GM20431 (cell line): ENCODE results near the gene DOCK2.

ENCODE experiments used
- in situ Hi-C: fragments of 300-500 bp; cut with MseI, MboI; formaldehyde crosslinking; loops from one replicate; pipeline ENCODE4 v1.15.0; 2020; ENCODE audit warnings: low sequenced_read_pairs; ENCODE audit not compliant: unreplicated experiment

DOCK2 gene

DNA sequence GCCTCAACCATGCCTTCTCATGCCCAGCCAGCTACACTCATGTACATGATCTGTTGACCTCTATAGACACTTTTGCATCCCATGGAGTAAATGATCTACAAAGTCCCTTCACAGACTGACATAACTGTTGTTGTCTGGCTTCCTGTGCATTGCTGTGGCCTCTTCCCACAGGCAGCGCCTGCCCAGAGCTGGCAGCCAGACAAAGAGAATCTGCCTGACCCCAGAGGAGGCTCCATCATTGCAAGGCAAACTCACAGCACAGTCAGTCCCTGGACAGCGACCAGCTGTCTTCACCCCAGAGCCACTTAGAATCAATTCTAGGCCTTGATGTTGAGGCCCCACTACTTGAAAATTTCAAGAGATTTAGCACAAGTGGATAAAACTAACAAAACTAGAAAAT, 277.7 kb downstream of the DOCK2 start:
- in situ Hi-C loops, result no loop called here

DNA sequence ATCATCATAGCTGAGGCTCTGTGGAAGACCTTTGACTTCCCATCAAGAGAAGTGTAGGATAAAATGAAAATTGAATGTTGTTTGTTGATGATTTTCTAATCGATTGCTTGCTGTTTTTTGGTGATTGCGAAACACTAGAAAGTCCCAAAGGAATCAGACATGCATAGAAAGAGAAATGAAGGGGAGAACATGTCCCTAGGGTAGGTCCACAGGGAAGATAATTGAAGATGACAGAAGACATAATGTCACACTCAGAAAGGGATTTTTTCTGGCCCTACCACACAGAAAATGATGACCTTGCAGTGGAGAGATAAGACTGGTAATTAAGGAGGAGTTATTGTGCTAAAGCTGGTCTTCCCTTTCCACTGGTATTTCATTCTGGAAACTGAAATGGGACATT, 280.4 kb downstream of the DOCK2 start:
- in situ Hi-C loops, result no loop called here

- in situ Hi-C loops, result no loop called here
Measured at GRCh38 chr5:169918228-169918627, 281.2 kb downstream of the DOCK2 start.

- in situ Hi-C loops, result no loop called here
Measured at GRCh38 chr5:169920474-169920873, 283.4 kb downstream of the DOCK2 start.

DNA sequence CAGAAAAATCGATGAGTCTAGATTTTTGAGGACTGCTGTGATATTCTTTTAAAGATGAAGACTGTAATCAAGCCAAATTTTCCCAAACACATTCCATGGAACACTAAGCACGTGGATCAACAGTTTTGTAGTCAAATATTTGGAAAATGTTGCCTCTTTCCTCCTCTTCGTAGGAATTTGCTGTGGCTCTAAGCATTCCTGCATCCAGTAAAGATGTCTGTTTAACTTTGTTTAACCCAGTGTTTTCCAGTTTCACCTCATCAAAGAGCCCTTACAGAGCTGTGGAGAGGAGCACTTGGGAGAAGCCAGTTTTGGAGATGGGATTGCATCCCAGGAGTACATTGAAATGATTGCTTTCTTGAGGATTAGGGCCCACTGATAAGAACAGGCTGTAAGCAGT, 284.3 kb downstream of the DOCK2 start:
- in situ Hi-C loops, result no loop called here

GRCh38 chr5:169921949-169922348, 284.9 kb downstream of the DOCK2 start:
- in situ Hi-C loops, result no loop called here

DNA sequence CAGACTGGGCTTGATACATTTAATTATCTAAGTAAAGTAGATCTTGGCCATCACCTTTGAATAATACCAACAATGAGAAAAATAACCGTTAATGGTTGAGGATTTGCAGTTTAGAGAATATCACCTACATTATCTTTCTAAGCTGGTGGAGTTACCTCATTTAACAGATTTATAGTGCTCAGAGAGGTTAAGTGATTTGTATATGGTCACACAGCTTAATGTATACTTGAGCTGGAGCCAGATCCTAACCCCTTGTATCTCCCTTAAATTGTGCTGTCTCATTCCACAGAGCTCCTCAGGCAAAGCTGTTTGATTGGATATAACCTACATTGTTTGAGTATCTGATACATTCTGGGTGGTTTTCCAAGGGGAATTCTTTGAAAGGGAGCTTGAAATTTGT, 285.4 kb downstream of the DOCK2 start:
- in situ Hi-C loops, result no loop called here

DNA sequence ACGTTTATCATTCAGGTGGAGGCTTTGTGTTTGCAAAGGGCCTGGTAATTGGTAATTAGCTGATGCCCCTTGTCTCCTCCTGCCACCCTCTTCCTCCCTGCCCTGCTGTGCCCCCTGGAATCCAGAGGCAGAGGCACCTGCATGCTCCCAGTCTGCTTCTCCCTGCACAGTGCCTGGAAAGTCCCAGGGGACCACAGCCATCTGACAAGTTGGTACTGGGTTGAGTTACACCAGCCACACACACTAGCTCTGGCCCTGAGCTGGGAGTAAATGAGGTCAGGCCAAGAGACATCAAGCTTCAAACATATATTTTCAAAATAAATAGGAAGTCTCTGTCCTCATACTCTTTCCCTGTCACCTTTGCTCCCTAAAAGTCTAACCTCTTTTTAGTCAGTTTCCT, 286.9 kb downstream of the DOCK2 start:
- in situ Hi-C loops, result no loop called here

DNA sequence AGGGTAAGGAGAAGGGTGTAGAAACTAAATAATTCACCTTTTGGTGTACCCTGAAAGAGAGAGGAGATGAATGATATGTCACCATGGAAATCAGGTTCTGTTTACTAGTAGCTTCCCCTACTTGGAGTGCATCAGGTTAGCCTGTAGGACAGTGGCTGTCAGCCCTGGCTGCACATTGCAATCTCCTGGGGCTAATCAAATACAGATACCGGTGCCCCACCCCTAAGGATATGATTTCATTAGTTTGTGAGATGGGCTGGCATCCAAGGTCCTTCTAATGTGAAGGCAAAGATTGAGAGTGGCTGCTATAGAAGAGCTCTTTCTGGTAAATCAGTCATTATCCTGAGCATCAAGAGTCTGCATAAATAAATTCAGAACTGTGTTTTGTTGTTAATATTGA, 296.1 kb downstream of the DOCK2 start:
- in situ Hi-C loops, result no loop called here

DNA sequence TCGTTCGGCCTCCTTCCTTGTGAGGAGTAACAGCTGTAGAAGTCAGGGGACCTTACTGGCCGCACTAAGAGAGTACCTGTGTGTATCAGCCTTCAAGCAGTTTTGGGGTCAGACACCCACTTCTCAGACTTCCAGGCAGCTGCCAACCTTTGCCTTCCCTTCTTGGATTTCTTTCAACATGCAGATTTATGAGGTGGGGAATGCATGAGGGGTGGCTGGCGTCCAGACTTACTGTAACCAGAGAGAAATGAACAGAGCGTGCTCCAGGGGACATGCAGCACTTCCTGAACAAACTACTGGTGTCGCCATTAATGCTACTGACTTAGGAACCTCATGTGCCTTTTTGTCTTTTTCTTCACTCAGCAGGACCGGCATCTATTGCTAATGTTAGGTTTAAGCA, 296.5 kb downstream of the DOCK2 start:
- in situ Hi-C loops, result no loop called here

GRCh38 chr5:169934990-169935389, 297.9 kb downstream of the DOCK2 start:
- in situ Hi-C loops, result no loop called here

DNA sequence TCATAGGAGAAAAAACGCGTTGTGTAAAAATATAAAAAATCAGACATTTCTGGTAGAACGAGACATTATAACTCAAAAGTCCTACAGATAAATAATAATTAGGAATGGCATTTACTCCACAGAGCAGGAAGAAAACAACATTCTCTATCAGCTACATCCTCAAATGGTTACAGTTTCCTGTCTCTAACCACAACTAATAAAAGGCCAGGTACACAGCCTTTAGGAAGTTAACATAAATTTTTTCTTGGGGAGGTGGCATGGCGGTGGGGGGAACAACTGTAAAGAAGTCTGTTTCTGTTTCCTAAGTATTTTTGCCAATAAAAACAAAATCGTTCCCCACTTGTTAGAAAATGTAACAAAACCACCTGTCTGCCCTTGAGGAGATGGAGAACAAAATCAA, 298.7 kb downstream of the DOCK2 start:
- in situ Hi-C loops, result no loop called here

- in situ Hi-C loops, result no loop called here
Measured at GRCh38 chr5:169938439-169938838, 301.4 kb downstream of the DOCK2 start.

DNA sequence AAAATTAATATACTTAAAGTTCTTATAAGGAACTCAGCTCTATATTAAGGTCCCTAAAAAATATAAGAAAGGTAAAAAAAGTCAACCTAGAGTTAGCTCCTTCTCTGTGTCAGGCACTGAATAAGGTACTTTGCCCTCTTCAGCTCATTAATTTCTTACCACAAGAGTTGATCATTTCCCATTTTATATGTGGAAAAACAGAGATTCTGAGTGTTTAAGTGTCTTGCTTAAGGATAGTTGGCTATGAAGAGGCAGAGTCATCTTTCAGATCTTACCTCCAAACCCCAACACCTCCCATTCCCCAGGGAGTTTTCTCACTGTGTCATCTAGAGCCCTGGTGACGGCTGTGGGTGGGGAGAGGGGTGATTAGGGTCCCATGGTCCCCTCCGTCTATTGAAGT, 302.7 kb downstream of the DOCK2 start:
- in situ Hi-C loops, result no loop called here

DNA sequence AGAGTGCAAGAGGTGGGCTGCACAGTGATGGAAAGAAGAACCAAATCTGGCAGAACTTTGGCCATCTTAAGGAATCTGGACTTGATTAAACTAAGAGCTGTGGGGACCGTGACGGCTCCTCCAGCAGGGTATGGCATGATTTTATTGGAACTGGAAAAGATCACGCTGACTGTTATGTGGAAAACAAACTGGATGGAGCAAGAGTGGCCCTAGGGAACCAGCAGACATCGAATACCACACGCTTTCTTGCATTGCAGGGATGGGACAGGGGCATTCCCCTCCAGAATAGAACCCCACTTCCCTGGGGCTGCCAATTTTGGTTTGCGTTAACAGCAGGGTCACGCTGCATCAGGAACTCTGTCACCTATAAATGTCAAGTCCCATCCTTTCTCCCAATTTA, 304.5 kb downstream of the DOCK2 start:
- in situ Hi-C loops, result no loop called here

DNA sequence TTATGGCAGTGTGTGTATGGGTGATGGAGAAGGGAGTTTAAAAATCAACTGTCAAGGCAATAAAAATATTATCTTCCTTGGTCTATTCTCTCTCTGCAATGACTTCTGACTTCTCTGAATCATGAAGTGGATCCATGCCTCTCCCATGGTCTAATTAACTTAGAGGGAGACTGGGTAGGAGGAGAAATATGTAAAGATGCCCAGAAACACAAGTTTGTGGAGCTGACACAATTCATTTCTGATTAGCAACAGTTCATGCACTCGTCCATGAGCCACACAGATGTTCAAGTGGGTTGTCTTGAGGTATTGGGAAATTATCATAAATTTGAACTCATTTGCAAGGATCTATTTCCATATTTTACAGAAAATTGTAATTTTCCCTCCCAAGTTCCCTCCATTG, 305.1 kb downstream of the DOCK2 start:
- in situ Hi-C loops, result no loop called here

- in situ Hi-C loops, result no loop called here
Measured at GRCh38 chr5:169943026-169943425, 306.0 kb downstream of the DOCK2 start.

- in situ Hi-C loops, result no loop called here
Measured at GRCh38 chr5:169944115-169944514, 307.0 kb downstream of the DOCK2 start.

DNA sequence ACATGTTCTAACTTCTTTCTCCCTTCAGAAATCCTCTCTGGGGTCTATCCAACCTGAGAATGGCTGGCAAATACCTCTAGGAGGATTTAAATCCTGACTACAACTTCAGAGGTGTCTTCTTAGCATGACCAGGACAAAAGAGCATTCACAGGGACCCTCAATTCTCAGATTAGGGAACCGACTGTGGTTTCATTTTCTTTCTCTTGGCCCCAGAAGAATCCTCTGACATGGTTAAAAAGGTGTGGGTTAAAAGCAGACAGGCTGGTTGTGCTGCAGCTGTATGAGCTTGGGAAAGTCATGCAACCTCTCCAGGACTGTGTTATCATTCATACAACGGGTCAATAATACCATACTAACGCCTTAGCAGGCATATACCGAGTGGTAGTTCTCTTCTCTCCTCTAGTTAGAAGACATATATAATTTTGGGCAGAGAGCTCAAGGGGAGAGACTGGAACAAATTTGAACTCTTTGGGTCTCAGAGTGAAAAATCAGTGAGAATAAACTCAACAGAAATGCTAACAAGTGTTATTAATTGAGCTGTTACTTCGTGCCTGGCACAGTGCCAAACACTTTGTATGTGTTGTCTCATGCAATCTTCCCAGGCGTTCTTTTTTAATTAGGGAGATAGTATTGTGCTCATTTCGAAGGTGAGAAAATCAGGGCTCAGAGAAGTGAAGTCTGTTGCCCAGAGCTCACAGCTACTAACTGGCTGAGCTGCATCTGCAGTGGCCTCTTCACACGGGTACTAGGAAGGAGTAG, 308.0 kb downstream of the DOCK2 start:
- in situ Hi-C loops, result no loop called here

DNA sequence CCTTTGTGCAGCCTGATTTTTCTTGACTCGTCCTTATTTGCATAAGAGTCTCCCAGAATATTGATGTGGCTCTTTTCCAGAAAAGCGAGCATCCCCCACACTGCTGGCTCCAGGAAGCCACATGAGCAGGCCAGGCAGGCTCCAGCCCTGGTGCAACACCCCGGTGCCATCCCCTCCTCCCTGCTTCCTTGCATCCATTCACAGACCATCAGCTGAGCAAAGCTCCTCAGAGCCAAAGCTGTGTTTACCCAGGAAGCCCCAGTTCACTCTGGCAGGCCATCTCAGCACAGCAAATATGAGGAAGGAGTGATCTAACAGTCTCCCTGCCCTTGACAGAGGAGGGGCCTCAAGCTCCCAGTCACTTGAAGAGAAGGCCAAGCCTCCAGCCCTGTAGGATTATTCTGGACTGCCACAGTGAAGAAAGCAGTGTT, 308.8 kb downstream of the DOCK2 start:
- in situ Hi-C loops, result no loop called here

DNA sequence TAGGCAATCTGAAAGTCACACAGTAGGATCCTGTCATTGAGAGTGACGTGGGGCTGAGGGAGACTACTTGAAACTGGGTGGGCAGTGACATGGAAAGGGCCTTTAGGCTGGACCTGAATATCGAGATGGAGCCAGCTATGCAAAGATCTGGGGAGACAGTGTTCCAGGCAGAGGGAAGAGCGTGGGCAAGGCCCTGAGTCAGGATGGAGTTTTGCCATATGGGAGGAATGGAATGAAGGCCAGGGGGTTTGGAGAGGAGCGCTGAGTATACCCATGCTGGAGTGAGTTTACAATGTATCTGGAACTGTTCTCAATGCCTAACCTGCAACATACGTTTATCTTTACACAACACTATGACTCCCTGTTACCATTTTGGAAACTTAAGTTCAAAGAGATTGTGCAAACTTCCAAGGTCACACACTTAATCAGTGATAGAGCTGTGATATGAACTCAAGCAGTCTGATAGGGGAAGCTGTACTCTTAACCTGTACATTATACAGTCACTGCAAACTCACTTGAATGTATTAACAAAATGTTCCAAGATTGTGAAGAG, 309.7 kb downstream of the DOCK2 start:
- in situ Hi-C loops, result no loop called here

GRCh38 chr5:169950333-169950732, 313.3 kb downstream of the DOCK2 start:
- in situ Hi-C loops, result no loop called here
